Stimulated activated CD8-positive, alpha-beta memory T cell treated with anti-CD3 and anti-CD28 coated beads, Interleukin-12 subunit alpha, Interleukin-12 subunit beta, amount 100 ng/mL, for 1 hour (primary cell): Measurements from ENCODE around the gene SORBS1.

Experiments
- DNase-seq: peaks from one replicate; pipeline ENCODE4 v3.0.0-alpha.2; 2020; ENCODE audit warnings: low read depth

Gene SORBS1

GRCh38 chr10:95266674-95267095 is 294.5 kb downstream of the SORBS1 start:
- no peak for DNase-seq

GRCh38 chr10:95265572-95265971 is 295.6 kb downstream of the SORBS1 start:
- DNase-seq, result no peak

- no peak for DNase-seq
Observed at GRCh38 chr10:95264227-95265051, 296.7 kb downstream of the SORBS1 start.

- no peak for DNase-seq
Observed at GRCh38 chr10:95263864-95264226, 297.3 kb downstream of the SORBS1 start.

- no peak for DNase-seq
Observed at GRCh38 chr10:95262763-95263518, 298.2 kb downstream of the SORBS1 start.

- no peak for DNase-seq
Observed at GRCh38 chr10:95261926-95262325, 299.2 kb downstream of the SORBS1 start.
